Neural progenitor cell (in vitro differentiated cells): ENCODE measurements around the gene GASK1B. TPM values are rescaled to one million over a fixed set of nuclear protein-coding genes. Genes with fewer than 3 reads are reported as not detected.

Source experiments
- DNase-seq: peaks from one replicate; pipeline ENCODE4 v3.0.0-alpha.2; 2016; ENCODE audit warnings: low spot score
- H2AFZ ChIP-seq: fragments of 200-600 bp; sonication (generic); replicated peaks from 2 replicates; pipeline ENCODE4 v1.6.1; 2016; ENCODE audit warnings: antibody characterized with exemption
- H3F3A ChIP-seq: fragments of 200-600 bp; sonication (generic); 2 replicates; pipeline ENCODE4 v1.6.1; 2016; ENCODE audit warnings: antibody characterized with exemption, low read depth
- H3K27ac ChIP-seq: fragments of 200-600 bp; sonication (generic); 2 replicates; pipeline ENCODE4 v1.5.1; 2016; ENCODE audit warnings: mild to moderate bottlenecking
- H3K27me3 ChIP-seq: fragments of 200-600 bp; sonication (generic); 2 replicates; pipeline ENCODE4 v1.6.1; 2016; ENCODE audit warnings: mild to moderate bottlenecking, moderate library complexity
- H3K36me3 ChIP-seq: fragments of 200-600 bp; sonication (generic); 2 replicates; pipeline ENCODE4 v1.5.1; 2016
- H3K4me1 ChIP-seq: fragments of 200-600 bp; sonication (generic); 2 replicates; pipeline ENCODE4 v1.6.1; 2016; ENCODE audit warnings: mixed run types
- H3K4me2 ChIP-seq: fragments of 200-600 bp; sonication (generic); 2 replicates; pipeline ENCODE4 v1.6.1; 2016
- H3K4me3 ChIP-seq: fragments of 200-600 bp; sonication (generic); 2 replicates; pipeline ENCODE4 v1.5.1; 2016
- H3K79me2 ChIP-seq: fragments of 200-600 bp; sonication (generic); 2 replicates; pipeline ENCODE4 v1.6.1; 2016; ENCODE audit warnings: low read depth
- H3K9ac ChIP-seq: fragments of 200-600 bp; sonication (generic); 2 replicates; pipeline ENCODE4 v1.6.1; 2016
- H3K9me3 ChIP-seq: fragments of 200-600 bp; sonication (generic); 2 replicates; pipeline ENCODE4 v1.5.1; 2016; ENCODE audit warnings: low read depth
- H4K20me1 ChIP-seq: fragments of 200-600 bp; sonication (generic); 2 replicates; pipeline ENCODE4 v1.6.1; 2016; ENCODE audit warnings: low read depth
- H3K27ac Mint-ChIP-seq: 3 replicates; pipeline ENCODE4 v1.8.0; 2021; ENCODE audit warnings: mixed read lengths
- H3K27me3 Mint-ChIP-seq: 2 replicates; pipeline ENCODE4 v1.8.0; 2022; ENCODE audit warnings: low read depth, mild to moderate bottlenecking, inconsistent platforms, moderate library complexity, mixed read lengths; ENCODE audit not compliant: insufficient read depth
- H3K36me3 Mint-ChIP-seq: 3 replicates; pipeline ENCODE4 v1.8.0; 2021; ENCODE audit warnings: mixed read lengths
- H3K4me1 Mint-ChIP-seq: 3 replicates; pipeline ENCODE4 v1.8.0; 2021; ENCODE audit warnings: mixed read lengths
- H3K4me3 Mint-ChIP-seq: 3 replicates; pipeline ENCODE4 v1.8.0; 2021; ENCODE audit warnings: mild to moderate bottlenecking, moderate library complexity, mixed read lengths
- H3K9me3 Mint-ChIP-seq: 3 replicates; pipeline ENCODE4 v1.8.0; 2020; ENCODE audit warnings: mixed read lengths
- CTCF ChIP-seq: fragments of 200-600 bp; sonication (generic); IDR thresholded peaks from 2 replicates; pipeline ENCODE4 v1.5.1; 2017; ENCODE audit warnings: antibody characterized with exemption, mild to moderate bottlenecking
- EZH2 ChIP-seq: fragments of 200-600 bp; sonication (generic); IDR thresholded peaks from 2 replicates; pipeline ENCODE4 v1.6.1; 2017; ENCODE audit warnings: antibody characterized with exemption, mild to moderate bottlenecking, moderate library complexity
- EZH2phosphoT487 ChIP-seq: fragments of 200-600 bp; sonication (generic); IDR thresholded peaks from 2 replicates; pipeline ENCODE4 v1.6.1; 2017; ENCODE audit warnings: antibody characterized with exemption
- total RNA-seq: library from RNA; depleted of rRNA; stranded (reverse); fragments of >200 nt; gene quantifications from 2 replicates; pipeline ENCODE4 v1.2.3, GENCODE V29; 2015; ENCODE audit warnings: low replicate concordance

The GASK1B gene
- total RNA-seq, 1 donor from 2014 or later = not detected

- H3K9me3 Mint-ChIP-seq = no peaks in the 10 kb centered on the region
- no peaks in the 10 kb centered on the region for H3K4me1 Mint-ChIP-seq
- no peaks in the 10 kb centered on the region for H3K4me1 ChIP-seq
- H3K4me3 ChIP-seq = no peak overlapping the region
- H3K27me3 Mint-ChIP-seq = peaks cover 3% of the 10 kb centered on the region
- no peak overlapping the region for H3K9ac ChIP-seq
- H3K27me3 ChIP-seq = no peaks in the 10 kb centered on the region
- H4K20me1 ChIP-seq = no peaks in the 10 kb centered on the region
- H3K4me2 ChIP-seq = no peak overlapping the region
- TF ChIP-seq EZH2 = no peak
- no peak for TF ChIP-seq EZH2phosphoT487
- no peak overlapping the region for H3K4me3 Mint-ChIP-seq
- no peaks in the 10 kb centered on the region for H3F3A ChIP-seq
- H3K79me2 ChIP-seq = no peaks in the 10 kb centered on the region
- H2AFZ ChIP-seq = no peak overlapping the region
- no peaks in the 10 kb centered on the region for H3K9me3 ChIP-seq
- no peaks in the 10 kb centered on the region for H3K36me3 Mint-ChIP-seq
- no peak for DNase-seq
- H3K36me3 ChIP-seq = no peaks in the 10 kb centered on the region
- H3K27ac ChIP-seq = no peak overlapping the region
- H3K27ac Mint-ChIP-seq = no peak overlapping the region
These were observed 24.5 kb upstream of the GASK1B start for GRCh38 chr4:158197194-158197776.

GRCh38 chr4:158195297-158195696 lies 22.5 kb upstream of the GASK1B start:
- Histone ChIP-seq H3K79me2 (no peaks in the 10 kb centered on the region), H3K9me3 (no peaks in the 10 kb centered on the region), H3F3A (no peaks in the 10 kb centered on the region), H3K4me1 (no peaks in the 10 kb centered on the region), H3K36me3 (no peaks in the 10 kb centered on the region), H3K27me3 (no peaks in the 10 kb centered on the region), H3K4me2 (no peak overlapping the region), H2AFZ (peak overlapping the region; percentile 9), H3K9ac (no peak overlapping the region), H3K27ac (no peak overlapping the region), H4K20me1 (no peaks in the 10 kb centered on the region), H3K4me3 (no peak overlapping the region)
- TF ChIP-seq EZH2 (no peak), CTCF (no peak), EZH2phosphoT487 (no peak)
- H3K27me3 Mint-ChIP-seq = peaks cover 3% of the 10 kb centered on the region
- H3K9me3 Mint-ChIP-seq = no peaks in the 10 kb centered on the region
- H3K36me3 Mint-ChIP-seq = no peaks in the 10 kb centered on the region
- DNase-seq = no peak
- H3K4me1 Mint-ChIP-seq = peaks cover 4% of the 10 kb centered on the region
- no peak overlapping the region for H3K4me3 Mint-ChIP-seq
- H3K27ac Mint-ChIP-seq = no peak overlapping the region

GRCh38 chr4:158193171-158193749 lies 20.4 kb upstream of the GASK1B start:
- Histone ChIP-seq H3K79me2 (no peaks in the 10 kb centered on the region), H3K9me3 (no peaks in the 10 kb centered on the region), H3K4me2 (no peak overlapping the region), H4K20me1 (no peaks in the 10 kb centered on the region), H3F3A (no peaks in the 10 kb centered on the region), H3K27ac (no peak overlapping the region), H3K36me3 (no peaks in the 10 kb centered on the region), H3K27me3 (no peaks in the 10 kb centered on the region), H3K4me1 (no peaks in the 10 kb centered on the region), H3K4me3 (no peak overlapping the region), H3K9ac (no peak overlapping the region), H2AFZ (peak overlapping the region; percentile 75)
- Mint-ChIP-seq H3K4me3 (no peak overlapping the region), H3K36me3 (no peaks in the 10 kb centered on the region), H3K27me3 (no peaks in the 10 kb centered on the region), H3K9me3 (no peaks in the 10 kb centered on the region), H3K27ac (no peak overlapping the region), H3K4me1 (peaks cover 4% of the 10 kb centered on the region)
- TF ChIP-seq CTCF (peak; percentile 66), EZH2phosphoT487 (no peak)
- DNase-seq = peak; percentile 39

- H3K9ac ChIP-seq = no peak overlapping the region
- no peaks in the 10 kb centered on the region for H3K27me3 Mint-ChIP-seq
- TF ChIP-seq EZH2phosphoT487 (no peak), EZH2 (no peak), CTCF (no peak)
These were observed 19.8 kb upstream of the GASK1B start for GRCh38 chr4:158192439-158193158.

More at GRCh38 chr4:158192439-158193158, 19.8 kb upstream of the GASK1B start:
- Histone ChIP-seq H3K36me3 (no peaks in the 10 kb centered on the region), H3K4me3 (no peak overlapping the region), H3K4me1 (no peaks in the 10 kb centered on the region), H4K20me1 (no peaks in the 10 kb centered on the region), H2AFZ (peak overlapping the region; percentile 67), H3K27me3 (no peaks in the 10 kb centered on the region), H3K27ac (no peak overlapping the region), H3F3A (no peaks in the 10 kb centered on the region), H3K9me3 (no peaks in the 10 kb centered on the region), H3K79me2 (no peaks in the 10 kb centered on the region), H3K4me2 (no peak overlapping the region)
- Mint-ChIP-seq H3K27ac (no peak overlapping the region), H3K4me1 (peaks cover 4% of the 10 kb centered on the region), H3K4me3 (no peak overlapping the region), H3K36me3 (no peaks in the 10 kb centered on the region), H3K9me3 (no peaks in the 10 kb centered on the region)
- no peak for DNase-seq
